Hypothalamus (tissue), 51 donors: ENCODE results near the gene ANKS1B.
"Not testable (repeated sequence)": the region's sequence is repeated elsewhere in the genome, so short reads cannot be mapped to it uniquely, and the experiment has no call there.

Experiments used
- DNase-seq, 51 donors: peaks; one replicate each; lab custom pipeline; 2025; lab: John Stamatoyannopoulos, UW

The ANKS1B gene

DNA sequence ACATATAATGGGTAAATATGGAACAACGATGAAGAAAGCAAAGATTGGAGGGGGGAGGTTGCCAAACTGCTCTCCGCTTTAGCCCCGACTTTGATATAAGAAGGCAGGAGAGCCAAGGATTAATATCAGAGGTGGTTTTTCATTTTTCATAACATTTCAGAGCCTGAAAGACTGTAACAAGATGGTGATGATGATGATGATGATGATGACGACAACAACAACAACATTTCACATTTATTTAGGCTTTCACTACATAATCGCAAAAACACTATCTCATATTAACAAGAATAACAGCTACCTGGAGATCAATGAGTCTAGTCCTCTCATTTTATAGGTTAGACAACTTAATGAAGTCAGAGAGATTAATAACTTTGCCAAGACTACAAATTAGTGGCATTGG, 86.1 kb downstream of the ANKS1B start:
- no peak for DNase-seq

GRCh38 chr12:99879439-99879838, 105.3 kb downstream of the ANKS1B start:
- DNase-seq: no peak

DNA sequence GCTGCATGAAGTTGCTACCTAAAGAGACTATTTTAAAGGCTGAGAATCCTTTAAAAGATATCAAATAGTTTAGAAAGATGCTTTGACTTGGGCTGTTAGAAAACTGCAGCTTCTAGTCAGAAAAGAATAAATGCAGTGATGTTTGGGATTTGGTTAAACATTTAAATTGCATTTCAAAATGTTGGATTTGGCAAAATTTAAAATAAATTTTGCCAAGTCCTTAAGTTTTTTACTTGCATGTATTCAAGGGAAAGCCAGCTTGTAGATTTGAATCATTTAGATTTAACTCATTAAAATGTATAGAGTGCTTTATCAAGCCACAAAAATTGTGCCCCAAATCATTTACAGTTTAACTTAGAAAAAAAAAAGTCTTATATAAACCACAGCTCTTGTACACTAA, 109.7 kb downstream of the ANKS1B start:
- no peak for DNase-seq

DNA sequence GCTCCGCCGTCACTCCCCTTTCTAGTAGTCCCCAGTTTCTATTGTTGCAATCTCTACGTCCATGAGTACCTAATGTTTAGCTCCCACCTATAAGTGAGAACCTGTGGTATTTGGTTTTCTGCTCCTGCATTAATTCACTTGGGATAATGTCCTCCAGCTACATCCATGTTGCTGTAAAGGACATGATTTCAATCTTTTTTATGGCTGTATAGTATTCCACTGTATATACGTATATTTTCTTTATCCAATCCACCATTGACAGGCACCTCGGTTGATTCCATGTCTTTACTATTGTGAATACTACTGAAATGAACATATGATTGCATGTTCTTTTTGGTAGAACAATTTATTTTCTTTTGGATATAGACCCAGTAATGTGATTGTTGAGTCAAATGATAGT, 114.7 kb downstream of the ANKS1B start:
- DNase-seq: no peak

DNA sequence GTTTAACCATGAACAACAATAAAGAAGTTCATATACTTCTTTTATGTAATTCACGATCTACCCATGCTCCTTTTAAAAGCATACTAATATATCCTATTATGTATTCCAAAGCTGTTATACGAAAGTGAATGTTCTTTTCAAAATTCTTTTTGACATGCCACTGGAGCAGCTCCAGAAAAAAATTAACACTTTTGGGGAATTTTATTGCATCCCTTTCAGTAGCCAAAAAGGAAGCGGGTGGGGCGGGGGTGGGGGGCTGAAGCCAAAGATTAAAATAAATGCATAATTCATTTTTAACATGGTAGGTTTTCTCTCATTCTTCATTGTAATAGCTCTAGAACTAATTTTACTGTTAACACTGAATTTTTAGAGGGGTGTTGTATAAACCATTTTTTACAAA, 123.0 kb downstream of the ANKS1B start:
- no peak for DNase-seq

GRCh38 chr12:99859126-99859525, 125.6 kb downstream of the ANKS1B start:
- DNase-seq: no peak

GRCh38 chr12:99852666-99853065, 132.1 kb downstream of the ANKS1B start:
- no peak for DNase-seq

GRCh38 chr12:99847936-99848335, 136.8 kb downstream of the ANKS1B start:
- no peak for DNase-seq

DNA sequence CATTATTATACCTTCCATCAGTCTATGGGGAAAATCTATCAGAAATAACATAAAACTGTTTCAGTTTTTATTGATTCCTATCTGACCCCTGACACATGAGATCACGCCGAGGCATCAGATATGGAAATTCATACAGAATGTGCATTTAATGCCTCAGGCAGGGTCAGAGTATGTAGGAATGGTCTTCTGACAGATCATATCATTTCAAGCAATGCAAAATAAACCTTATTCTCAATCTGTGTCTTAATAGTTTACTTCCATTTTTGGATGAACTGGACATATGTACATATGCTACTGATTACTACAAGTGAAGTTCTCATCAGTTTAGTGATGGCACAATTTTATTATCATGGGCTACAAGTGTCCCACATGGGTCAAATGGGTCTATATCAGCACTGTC, 150.0 kb downstream of the ANKS1B start:
- no peak for DNase-seq

GRCh38 chr12:99833397-99833796, 151.3 kb downstream of the ANKS1B start:
- DNase-seq: no peak

DNA sequence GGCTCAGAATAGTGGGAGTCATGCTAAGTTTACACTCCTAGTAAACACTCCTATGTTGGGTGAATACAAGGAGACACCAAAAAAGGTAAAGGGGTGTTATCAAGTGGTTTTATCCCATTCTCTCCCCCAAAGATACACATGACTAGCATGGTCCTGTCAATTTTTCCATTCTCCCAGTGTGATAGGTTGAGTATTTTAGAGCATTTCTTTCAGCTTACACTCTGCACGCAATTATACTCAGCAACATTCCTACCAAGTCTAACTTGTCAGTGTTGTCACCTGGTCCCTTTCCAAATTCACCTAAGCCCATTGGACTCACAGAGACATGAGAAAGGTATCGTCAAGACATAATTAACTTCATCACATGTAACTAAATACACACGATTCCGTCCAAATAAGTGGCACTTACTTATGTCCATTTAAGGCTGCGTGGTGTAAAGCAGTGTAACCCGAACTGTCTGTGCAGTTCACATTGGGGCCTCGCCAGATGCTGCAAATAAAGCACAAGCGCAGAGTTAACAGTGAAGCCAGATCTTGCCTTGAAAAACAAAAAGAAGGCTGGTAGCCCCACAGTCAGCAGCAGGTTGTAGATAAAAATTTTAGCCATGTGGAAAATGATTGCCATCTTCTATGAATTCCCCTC, 159.7 kb downstream of the ANKS1B start:
- no peak for DNase-seq

- DNase-seq: no peak
Observed at GRCh38 chr12:99822273-99822672, 162.5 kb downstream of the ANKS1B start.

DNA sequence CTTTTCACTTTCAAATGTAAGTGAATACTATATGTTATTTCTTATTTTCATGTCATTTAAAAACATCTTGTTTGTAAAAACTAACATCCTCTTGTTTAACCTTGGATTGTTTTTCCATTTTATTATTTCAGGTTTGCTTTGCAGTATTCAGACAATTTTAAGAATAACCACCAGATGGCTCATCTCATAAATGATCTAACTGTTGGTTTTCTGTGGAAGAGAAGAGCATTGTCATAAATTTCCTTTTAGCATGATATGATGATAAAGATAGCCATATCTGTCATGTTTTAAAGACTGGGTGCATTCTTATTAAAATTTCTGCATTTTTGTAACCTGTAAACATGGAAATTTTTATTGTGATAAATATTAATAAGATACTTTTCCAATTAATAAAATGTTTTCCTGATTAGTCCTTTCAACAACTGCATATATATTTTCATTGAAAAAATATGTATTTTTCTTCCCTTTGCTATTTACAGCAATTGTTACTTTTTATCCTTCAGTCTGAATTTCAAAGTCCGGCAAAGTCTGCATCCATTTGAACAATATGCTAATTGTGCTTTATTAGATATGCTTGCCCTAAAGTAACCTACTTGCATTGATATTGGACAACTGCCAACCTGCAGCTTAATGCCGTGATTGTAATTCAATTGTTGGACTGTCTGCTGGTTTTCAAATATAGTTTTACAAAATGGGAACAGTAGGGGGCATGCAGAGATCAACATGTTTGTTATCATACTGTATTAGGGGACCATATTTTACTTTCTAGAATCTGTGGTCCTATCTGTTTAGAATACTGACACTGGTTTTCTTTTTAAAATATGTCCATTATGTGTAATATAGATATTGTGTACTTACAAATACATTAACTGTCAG, 173.8 kb downstream of the ANKS1B start:
- DNase-seq: peak in 12 of 51 donors; percentile 1 to 63 (median 4)

DNA sequence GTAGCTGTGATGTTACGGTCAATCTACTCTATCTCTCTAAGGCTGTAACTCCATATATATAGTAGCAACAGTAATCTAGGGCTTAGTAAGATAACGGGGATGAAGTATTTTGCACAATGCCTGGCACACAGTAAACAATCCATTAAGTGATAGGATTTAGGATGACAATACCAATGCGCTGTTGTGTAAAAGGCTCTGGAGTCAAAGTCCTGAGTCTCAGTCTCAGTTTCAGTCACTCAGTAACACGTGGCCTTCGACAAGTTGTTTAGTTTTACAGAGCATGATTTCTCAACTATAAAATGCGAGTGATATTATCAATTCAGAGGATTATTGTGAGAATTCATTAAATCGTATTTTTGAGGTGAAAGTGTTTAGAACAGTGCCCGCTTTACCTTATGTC, 174.8 kb downstream of the ANKS1B start:
- no peak for DNase-seq

DNA sequence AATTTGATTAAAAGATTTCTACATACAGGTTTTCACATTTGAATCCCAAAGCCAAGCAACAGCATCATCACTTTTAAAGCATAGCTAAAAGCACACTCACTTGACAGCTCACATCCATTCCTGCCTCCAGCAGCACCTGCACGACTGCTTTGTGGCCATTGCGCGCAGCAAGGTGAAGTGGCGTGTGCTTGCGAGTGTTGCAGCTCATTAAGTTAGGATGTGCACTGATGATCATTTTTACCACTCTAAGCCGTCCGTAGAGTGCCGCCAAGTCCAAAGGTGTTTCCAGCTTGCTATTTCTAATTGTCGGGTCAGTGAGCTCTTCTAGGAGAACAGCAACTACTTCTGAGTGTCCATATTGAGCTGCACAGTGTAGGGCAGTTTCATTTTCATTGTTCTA, 178.4 kb downstream of the ANKS1B start:
- no peak for DNase-seq

DNA sequence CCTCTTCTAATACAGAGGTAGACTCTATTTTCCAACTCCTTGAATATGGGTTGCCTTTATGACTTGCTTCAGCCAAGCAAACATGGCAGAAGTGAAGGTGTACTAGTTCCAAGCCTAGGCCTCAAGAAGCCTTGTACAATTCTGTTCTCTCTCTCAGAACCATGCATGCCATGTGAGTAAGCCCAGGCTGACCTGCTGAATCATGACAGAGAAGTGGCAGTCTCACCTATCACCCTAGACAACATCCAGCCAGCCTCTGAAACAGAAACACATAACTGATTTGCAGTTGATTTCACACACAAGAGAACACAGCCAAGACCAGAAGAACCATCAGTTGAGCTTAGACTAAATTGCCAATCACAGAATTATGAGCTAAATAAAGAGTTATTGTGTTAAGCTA, 180.0 kb downstream of the ANKS1B start:
- no peak for DNase-seq

- no peak for DNase-seq
Observed at GRCh38 chr12:99800605-99801004, 184.1 kb downstream of the ANKS1B start.

- not testable (repeated sequence) for DNase-seq
Observed at GRCh38 chr12:99797931-99798330, 186.8 kb downstream of the ANKS1B start.

DNA sequence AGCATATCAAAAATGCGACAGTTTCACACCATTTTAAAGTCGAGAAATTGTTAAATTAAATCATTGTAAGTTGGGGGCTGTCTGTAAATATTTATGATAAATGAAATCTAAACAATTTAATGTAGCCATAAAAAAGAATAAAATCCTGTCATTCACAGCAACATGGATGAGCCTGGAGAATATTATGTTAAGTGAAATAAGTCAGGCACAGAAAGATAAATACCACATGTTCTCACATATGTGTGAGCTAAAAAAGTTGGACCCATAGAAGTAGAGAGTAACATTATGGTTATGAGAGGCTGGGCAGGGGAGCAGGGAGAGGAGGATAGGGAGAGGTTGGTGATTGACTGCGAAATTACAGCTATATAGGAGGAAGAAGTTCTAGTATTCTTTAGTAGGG, 201.3 kb downstream of the ANKS1B start:
- no peak for DNase-seq

DNA sequence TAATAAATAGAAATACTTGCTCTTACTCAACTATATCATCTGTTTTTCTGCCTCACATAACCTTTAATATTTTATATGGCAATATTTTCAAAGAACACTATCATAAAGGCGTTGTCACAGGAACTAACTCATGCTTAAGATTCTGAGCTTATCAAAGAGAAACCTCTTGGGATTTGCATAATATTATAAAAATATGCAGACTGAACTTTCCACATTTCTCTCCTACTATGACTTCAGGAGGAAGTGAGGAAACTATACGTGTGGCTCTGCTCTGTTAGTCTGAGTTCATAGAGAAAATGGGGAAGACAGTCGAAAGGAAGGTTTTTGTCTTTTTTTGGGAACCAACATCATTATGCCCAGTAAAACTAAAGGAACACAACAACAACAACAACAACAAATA, 212.5 kb downstream of the ANKS1B start:
- no peak for DNase-seq

- no peak for DNase-seq
Observed at GRCh38 chr12:99771659-99772058, 213.1 kb downstream of the ANKS1B start.

DNA sequence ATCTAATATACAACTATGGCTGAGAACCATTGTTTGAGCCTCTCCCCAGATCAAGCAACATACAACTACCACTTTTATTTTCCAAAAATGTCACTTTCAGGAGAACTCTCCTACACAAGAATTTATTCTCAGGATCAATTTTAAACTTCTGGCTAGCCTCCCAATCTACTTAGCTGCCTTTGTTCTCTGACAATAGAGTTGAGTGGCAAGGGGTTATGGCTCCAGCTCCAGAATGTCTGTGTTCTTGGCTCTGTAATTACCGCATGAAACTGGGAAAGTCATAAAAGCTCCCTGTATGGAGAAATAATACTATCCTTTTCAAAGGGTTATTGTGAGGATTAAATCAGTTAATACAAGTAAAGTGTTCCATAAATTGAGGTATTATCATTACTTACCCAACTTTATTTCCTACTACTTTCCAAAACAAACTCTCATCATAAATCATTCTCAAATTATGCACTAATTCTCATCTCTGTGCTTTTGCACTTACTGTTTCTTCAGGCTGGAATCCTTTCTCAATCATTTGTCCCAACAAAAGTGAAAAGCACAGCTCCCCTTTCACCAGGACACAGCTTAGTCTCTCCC, 215.2 kb downstream of the ANKS1B start:
- DNase-seq: peak in 1 of 51 donors; percentile 1
